Amygdala (tissue), 56 donors: ENCODE results near the gene TRAF2.
"Not testable (repeated sequence)": the region's sequence is repeated elsewhere in the genome, so short reads cannot be mapped to it uniquely, and the experiment has no call there.

Experiments used
- DNase-seq, 56 donors: peaks; one replicate each; lab custom pipeline; 2025; lab: John Stamatoyannopoulos, UW

TRAF2 gene

GRCh38 chr9:136875155-136875554 is 11.2 kb upstream of the TRAF2 start:
- DNase-seq = no peak

GRCh38 chr9:136876476-136876875 is 9.8 kb upstream of the TRAF2 start:
- DNase-seq = no peak

GRCh38 chr9:136880651-136881050 is 5.7 kb upstream of the TRAF2 start:
- DNase-seq = no peak

DNA sequence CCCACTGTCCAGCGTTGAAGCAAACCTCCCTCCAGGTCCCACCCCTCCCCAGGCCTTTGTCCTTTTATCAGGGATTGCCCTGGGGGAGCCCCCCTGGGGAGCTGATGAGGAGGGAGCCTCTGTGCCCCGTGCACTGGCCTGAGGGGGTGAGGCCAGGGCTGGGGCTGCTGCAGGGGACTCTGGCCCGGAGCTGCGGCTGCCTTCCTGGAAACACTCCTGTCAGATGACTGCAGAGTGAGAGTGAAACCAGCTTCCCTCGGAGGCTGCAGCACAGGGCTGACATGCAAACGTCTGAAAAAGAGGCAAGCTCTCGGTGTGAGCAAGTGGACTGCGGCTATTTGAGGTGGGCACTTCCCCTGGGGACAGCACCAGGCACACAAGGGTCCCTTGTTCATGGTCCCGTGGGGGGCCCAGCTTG is 4.6 kb upstream of the TRAF2 start:
- DNase-seq = peak in 2 of 56 donors; percentile 3

- no peak for DNase-seq
Measured at GRCh38 chr9:136882109-136882946, 4.0 kb upstream of the TRAF2 start.

DNA sequence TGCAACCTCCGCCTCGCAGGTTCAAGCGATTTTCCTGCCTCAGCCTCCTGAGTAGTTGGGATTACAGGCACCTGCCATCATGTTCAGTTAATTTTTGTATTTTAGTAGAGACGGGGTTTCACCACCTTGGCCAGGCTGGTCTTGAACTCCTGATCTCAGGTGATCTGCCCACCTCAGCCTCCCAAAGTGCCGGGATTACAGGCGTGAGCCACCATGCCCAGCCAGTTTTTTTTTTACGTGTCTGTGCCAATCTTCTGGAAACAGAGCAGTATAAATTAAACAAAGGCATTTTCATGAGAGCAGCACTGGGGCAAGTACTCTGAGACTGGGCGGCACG is 3.4 kb upstream of the TRAF2 start:
- not testable (repeated sequence) for DNase-seq

DNA sequence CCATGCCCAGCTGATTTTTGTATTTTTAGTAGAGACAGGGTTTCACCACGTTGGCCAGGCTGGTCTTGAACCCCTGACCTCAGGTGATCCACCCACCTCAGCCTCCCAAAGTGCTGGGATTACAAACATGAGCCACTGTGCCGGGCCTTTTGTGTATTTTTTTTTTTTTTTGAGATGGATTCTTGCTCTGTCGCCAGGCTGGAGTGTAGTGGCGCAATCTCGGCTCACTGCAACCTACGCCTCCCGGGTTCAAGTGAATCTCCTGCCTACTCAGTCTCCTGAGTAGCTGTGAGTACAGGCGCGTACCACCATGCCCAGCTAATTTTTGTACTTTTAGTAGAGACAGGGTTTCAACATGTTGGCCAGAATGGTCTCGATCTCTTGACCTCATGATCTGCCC is 2.6 kb upstream of the TRAF2 start:
- DNase-seq = not testable (repeated sequence)

DNA sequence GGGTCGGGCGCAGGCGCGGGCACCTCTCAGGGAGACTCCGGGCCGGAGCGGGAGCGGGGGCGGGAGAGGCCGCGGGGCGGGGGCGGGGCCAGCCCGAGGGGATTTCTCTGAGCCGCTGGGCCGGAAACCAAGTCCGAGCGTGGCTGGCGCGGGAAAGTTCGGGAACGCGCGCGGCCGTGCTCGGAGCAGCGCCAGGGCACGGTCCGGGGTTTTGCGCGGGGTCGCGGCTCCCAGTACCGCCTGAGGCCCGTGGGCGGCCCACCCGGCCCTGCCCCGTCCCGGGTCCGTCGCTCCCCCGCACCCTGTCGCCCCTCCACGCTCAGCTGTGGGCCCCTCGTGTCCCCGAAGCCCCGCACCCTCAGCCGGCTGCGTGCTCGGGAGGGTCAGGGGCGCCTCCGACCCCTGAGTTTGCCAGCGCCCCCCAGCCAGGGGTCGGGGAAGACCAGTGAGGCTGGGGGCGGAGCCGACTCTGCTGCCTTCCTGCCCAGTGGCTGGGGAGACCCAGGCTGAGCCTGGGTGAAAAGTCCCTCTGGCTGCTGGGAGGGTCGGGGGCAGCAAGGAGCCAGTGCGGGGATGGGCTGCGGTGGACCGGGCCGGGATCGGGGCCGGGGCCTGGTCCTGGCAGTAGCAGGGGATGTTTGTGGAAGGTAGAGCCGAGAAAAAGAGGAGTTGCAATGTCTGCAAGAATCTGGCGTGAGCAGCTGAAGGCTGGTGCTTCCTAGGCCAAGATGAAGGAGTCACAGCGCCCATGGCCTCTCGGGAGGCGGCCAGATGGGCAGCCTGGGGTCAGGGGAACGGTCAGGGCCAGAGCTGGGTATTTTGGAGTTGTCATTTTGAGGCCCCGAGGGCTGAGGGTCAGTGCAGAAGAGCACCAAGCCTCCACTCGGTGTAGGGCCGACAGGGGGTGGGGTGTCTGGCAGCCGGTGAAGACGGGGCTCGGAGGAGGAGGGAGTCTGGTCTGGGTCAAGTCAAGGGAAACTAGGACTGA is 588 bp downstream of the TRAF2 start:
- DNase-seq = peak in 2 of 56 donors; percentile 11 to 12

- DNase-seq = no peak
Measured at GRCh38 chr9:136888454-136888853, 2.1 kb downstream of the TRAF2 start.

DNA sequence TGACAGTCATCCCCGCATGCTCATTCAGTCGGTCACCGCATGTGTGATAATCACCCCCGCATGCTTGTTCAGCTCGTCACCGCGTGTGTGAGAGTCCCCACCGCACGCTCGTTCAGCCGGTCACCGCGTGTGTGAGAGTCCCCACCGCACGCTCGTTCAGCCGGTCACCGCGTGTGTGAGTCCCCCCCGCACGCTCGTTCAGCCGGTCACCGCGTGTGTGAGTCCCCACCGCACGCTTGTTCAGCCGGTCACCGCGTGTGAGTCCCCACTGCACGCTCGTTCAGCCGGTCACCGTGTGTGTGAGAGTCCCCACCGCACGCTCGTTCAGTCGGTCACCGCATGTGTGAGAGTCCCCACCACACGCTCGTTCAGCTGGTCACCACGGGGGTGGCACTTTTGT is 3.5 kb downstream of the TRAF2 start:
- no peak for DNase-seq

DNA sequence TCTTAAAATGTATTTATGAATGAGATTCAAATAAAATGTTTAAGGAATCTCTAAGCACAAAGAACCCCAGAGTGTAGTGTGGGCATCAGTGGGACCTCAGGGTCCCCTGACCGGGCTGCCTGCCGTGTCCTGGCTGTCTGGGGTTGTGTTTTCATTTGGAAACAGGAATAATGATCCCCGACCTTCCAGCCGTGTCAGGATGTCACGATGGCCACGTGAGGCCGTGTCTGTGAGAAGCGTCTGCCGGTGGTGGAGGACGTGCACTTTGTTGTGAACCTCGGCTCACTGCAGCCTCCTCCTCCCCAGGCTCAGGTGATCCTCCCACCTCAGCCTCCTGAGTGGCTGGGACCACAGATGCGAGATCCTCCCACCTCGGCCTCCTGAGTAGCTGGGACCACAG is 4.3 kb downstream of the TRAF2 start:
- no peak for DNase-seq

- DNase-seq = no peak
Measured at GRCh38 chr9:136896027-136896426, 9.7 kb downstream of the TRAF2 start.

GRCh38 chr9:136898483-136899100 is 12.3 kb downstream of the TRAF2 start:
- DNase-seq = no peak

- DNase-seq = no peak
Measured at GRCh38 chr9:136899196-136899595, 12.9 kb downstream of the TRAF2 start.

DNA sequence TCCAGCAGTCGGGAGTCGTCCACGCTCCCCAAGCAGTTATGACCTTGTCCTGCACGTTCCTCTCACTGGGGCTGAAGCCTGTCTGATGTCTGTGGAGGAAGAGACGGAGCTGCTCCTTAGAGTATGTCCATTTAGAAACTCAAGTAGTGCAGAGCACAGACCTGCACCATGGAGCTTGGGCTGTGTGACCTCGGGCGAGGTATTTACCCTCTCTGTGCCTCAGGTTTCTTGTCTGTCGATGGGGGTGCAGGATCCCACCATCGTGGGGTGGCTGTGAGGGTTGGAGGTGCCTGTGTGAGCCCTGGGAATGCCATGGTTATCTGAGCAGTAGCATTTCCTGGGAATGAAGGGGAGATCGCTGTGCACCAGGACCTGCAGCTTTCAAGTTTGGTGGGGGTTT is 14.2 kb downstream of the TRAF2 start:
- DNase-seq = no peak

DNA sequence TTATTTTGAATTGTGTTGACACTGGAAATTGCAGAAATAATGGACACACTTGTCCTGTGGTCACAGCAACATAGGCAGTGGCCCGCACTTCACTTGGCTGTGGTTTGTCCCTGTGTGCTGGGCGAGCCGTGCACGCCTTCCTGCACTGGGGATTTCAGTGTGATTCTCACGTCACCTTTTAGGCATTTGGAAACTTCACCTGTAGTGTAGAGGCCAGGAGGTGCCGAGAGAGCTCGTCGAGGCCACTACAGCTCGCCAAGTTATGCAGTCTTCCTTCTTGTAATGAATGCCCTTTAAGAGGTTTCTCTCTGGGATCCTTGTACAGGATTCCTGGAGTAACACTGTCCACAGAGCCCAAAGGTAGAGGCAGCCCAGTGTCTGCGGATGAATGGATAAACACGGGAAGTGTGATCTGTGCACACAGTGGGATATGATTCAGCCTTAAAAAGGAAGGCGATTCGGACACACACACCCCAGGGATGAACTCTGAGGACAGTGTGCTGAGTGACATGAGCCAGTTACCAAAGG is 14.7 kb downstream of the TRAF2 start:
- no peak for DNase-seq

- DNase-seq = no peak
Measured at GRCh38 chr9:136901516-136902258, 15.4 kb downstream of the TRAF2 start.

GRCh38 chr9:136902259-136902821 is 16.0 kb downstream of the TRAF2 start:
- DNase-seq = peak in 1 of 56 donors; percentile 22

GRCh38 chr9:136903041-136903554 is 16.8 kb downstream of the TRAF2 start:
- no peak for DNase-seq
